ENCODE data around the gene EBLN2.

The EBLN2 gene

DNA sequence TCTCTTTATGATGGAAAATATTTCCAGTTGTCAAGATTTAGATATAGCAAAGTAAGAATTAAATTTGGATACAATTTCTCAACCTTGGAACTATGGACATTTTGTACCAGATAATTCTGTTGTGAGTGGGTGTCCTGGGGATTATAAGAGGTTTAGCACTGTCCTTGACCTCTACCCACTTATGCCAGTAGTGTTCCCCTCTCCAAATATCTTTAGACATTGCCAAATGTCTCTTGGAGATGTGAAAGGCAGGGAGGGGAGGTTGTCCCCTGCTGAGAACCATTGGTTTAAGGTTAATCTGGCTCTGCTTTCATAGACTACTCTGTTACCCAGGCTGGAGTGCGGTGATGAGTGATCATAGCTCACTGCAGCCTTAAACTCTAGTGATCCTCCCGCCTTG lies at the start of gene EBLN2:
Gene EBLN2 (plus strand): TSS at position 244 of the 400 bp plus-strand sequence. CDS start 423 bp downstream, outside the sequence.
- DNase-seq (ENCODE audit: low read depth in 1 of 2, low spot score in 1 of 2), result no peak

DNA sequence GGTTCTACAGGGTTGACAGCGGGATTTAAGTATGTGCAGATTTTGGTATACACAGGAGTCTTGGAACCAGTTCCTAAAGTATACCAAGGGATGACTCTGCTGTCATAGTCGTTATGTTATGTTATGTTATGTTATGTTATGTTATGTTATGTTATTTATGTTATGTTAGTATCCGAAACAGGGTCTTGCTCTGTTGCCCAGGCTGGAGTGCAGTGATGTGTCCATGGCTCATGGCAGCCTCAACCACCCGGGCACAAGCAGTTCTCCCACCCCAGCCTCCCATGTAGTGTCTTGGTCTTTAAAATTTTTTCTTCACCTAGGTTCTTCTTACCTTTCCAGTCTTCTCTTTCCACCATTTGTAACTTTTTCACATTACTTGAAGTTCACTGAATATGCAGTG lies 43.2 kb upstream of the EBLN2 start:
- no peak for DNase-seq (ENCODE audit: low read depth in 1 of 2, low spot score in 1 of 2)

DNA sequence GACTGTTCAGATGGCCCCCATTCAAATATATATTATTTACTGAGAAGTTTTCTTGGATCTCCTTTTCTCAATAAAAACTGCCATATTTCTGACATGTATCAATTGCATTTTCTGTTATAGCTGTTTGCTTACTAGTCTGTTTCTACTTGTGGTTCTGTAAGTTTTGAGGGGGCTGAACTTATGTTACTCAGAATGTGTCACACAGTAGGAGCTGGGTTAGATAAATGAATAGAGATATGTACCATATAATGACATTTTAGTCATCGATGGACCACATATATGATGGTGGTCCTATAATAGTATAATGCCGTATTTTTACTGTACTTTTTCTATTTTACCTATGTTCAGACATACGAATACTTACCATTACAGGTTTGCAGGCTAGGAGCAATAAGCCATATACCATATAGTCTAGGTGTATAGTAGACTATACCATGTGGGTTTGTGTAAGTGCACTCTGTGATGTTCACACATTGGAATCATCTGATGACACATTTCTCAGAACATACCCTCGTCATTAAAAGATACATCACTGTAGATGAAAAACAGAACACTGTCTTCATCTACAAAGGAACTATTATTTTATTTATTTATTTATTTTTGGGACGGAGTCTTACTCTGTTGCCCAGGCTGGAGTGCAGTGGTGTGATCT lies 42.5 kb upstream of the EBLN2 start:
- DNase-seq (ENCODE audit: low read depth in 1 of 2, low spot score in 1 of 2), result no peak

DNA sequence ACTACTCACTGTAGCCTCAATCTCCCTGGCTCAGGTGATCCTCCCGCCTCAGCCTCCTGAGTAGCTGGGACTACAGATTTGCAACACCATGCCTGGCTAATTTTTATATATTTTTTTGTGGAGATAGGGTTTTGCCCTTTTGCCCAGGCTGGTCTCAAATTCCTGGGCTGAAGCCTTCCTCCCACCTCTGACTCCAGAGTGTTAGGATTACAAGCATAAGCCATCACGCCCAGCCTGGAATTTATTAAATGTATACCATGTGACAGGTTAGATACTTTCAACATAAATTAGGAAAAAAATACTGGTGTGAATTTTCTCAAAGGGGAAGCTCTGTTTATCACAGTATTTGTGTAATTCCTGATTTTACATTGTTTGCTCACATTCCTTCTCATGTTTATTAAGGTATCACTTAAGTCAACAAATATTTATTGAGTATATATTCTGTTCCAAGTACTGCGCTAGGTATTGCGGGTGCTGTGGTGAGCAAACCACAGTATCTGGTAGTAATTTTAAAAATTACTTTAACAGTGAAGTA lies 40.1 kb upstream of the EBLN2 start:
- no peak for DNase-seq (ENCODE audit: low read depth in 1 of 2, low spot score in 1 of 2)

DNA sequence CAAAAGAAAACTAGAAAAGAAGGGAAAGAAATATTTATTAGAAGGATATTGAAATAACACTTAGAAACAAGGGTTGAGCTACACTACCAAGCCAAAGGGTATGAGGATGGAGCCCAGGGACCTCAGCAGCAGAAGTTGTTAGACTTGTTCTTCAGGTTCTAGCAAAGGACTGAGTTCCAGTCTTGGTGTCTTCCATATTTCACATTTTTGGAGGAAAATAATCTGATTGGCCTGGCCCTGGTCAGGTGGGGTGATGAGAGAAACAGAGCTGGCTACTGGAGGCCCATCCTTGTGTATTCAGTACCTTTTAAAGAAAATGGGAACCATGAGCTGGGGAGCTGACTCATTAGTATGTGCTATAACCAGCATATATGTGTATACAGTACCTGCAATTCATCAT lies 36.6 kb upstream of the EBLN2 start:
- no peak for DNase-seq (ENCODE audit: low read depth in 1 of 2, low spot score in 1 of 2)

DNA sequence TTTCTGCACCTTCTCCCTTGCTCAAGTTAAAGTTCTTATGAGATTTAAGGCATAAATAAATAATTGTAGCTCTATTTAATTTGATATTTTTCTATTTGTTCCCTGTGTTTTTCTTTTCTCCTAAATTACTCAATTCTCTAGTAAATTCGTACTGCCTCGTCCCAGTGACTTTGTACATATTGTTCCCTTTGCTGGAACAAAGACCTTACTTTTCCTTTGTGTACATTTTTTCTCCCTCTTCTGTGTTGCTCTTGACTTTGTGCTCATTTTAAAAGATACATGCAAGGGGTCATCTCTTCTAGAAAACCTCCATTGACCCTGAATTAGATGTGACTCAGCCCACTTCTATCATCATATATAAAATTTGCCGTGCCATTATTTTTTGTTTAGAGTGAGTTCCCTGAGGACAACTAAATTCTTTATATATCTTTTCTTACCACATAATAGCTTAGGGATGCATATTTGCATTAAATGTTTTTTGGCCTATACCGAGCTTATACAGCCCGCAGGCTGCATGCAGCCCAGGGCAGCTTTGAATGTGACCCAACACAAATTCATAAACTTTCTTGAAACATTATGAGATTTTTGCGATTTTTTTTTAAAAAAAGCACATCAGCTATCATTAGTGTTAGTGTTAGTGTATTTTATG lies 35.2 kb upstream of the EBLN2 start:
- no peak for DNase-seq (ENCODE audit: low read depth in 1 of 2, low spot score in 1 of 2)

DNA sequence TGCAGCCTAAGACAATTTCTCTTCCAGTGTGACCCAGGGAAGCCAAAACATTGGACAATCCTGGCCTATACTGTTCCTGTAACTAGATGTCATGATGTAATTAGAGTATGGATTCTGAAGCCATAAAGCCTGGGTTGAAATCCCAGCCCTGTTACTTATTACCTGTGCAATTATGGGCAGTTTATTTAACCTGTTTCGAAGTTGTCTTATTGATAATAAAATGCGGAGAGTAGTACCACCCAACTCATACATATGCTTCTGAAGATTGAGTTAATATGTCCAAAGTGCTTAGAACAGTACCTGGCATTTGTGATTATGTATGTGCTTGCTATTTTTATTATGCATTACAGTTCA lies 34.7 kb upstream of the EBLN2 start:
- no peak for DNase-seq (ENCODE audit: low read depth in 1 of 2, low spot score in 1 of 2)

DNA sequence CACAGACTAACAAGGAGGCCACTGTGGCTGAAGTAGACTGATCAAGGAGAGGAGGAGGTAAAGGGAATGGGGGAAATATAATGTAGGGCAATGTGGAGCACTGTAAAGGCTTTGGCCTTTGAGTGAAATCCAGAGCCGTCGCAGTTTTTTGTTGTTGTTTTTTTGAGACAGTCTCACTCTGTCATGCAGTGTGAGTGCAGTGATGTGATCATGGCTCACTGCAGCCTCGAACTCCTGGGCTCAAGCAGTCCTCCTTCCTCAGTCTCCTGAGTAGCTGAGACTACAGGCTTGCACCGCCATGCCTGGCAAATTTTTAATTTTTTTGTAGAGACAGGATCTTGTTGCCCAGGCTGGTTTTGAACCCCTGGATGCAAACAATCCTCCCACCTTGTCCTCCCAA lies 32.7 kb upstream of the EBLN2 start:
- DNase-seq (ENCODE audit: low read depth in 1 of 2, low spot score in 1 of 2), result no peak

DNA sequence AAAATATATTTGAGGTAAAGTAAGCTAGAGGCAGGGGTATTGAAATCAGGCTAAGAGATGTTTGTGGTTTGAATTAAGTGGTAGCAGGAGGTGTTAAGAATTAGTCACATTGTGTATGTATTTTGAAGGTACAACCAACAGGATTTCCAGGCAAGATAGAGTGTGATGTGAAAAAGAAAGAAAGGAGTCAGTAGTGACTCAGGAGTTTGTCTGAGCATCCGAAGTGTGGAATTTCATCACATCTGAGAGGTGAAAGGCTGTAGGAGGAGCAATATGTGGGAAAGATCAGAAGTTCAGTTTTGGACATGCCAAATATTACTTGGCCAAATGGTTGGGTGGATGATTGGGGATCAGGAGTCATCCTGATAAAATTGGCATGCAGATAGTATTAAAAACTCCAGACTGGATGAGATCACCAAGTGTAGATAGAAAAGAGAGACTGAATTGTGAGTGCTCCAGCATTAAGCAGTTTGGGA lies 32.1 kb upstream of the EBLN2 start:
- peak in 1 of 2 donors; percentile 5 for DNase-seq (ENCODE audit: low read depth in 1 of 2, low spot score in 1 of 2)

DNA sequence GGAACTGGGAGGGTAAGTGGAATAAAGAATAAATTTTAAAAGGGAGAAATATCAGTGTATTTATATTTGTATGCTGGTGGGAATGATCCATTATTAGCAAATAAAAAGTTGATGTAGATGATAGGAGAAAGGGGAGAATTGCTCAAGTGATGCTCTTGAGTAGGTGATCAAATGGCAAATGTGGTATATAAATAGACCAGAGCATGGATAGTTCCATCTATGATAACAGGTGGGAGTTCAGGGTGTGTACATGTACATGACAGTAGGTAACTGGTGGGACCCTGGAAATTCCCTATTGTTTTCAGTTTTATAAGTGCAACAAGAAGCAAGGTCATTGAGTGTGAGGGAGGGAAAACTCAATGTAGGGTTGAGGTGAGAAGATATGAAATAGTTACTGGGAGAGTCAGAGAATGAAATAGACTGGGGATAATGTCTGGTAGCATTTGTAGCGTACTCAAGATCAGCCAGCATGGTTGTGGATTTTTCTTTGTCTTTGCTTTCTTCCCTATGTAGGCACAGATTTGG lies 31.3 kb upstream of the EBLN2 start:
- no peak for DNase-seq (ENCODE audit: low read depth in 1 of 2, low spot score in 1 of 2)

DNA sequence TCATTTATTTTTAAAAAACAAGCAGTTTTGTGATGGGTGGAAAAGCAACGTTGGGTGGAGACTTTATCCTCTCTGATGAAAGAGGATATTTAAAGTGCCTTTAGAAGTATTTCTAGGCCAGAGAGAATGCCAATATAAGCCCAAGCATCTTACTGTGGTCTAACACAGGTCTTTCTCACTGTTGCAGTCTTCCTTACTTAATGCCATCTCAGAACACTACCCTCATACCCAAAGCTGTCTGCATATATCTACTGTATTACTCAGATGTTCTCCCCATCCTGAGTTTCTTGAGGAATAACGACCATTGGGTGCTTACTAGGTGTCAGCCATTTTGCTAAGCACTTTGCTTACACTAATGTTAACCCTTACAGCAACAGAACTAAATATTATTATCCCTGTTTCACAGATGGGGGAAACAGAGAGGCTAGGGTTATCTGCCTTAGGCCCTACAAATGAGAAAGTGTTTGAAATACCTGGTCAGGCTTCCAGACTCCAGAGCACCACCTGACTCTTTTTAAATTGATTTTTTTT lies 29.8 kb upstream of the EBLN2 start:
- DNase-seq (ENCODE audit: low read depth in 1 of 2, low spot score in 1 of 2), result no peak

DNA sequence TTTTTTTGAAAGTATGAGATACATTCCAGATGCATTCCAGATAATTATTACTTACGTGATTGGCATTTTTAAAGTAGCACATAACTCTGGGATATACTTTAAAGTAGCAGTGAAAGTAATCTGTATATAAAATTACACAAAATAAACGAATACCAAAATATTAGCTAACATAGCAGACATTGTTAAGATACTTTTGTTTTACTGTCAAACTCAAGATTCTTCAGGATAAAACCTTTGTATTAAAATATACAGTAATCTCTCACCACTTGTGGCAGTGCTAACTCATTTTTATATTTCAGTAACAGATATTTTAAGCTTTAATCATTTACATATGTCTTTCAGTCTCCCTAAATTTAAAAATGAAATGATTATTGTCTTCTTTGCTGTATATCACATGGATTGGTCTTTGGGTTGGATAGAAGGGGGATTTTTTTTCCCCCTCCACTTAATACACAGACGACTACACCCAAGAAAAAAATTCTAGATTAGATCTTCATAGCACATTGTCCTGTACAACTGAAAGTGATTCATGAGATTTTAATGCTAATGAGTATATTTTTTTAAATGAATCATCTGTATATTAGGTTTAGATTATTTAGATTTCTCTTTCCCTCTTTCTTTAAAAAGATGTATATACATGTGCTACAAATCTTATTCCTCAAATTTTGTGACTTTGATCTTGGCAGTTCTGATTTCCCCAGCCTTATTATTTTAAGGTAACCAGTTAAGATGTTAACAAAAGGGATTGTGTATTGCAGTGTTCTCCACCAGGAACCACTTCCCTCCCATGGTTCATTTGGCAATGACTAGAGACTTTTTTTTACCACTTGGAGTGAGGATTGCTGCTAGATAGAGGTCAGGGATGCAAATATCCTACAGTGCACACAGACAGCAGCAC lies 24.5 kb upstream of the EBLN2 start:
- DNase-seq (ENCODE audit: low read depth in 1 of 2, low spot score in 1 of 2), result no peak

DNA sequence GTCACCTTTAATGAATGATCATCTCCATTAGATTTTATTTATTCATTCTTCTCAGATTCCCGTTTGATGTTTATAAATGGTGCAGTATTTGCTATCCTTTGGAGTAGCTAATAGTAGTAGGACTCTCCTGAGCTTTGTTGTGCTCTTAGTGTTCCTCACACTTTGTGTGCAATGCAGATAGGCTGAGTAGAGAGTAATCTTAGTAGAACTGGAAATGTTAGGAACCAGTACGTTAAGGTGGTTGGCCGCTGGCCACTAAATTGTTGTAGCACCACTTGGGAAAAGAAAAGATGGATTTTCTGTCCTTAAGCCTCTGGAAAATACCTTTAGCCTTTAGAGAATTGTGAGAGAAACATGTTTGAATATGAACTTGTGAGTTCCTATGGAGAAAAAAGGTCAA lies 19.9 kb upstream of the EBLN2 start:
- no peak for DNase-seq (ENCODE audit: low read depth in 1 of 2, low spot score in 1 of 2)

DNA sequence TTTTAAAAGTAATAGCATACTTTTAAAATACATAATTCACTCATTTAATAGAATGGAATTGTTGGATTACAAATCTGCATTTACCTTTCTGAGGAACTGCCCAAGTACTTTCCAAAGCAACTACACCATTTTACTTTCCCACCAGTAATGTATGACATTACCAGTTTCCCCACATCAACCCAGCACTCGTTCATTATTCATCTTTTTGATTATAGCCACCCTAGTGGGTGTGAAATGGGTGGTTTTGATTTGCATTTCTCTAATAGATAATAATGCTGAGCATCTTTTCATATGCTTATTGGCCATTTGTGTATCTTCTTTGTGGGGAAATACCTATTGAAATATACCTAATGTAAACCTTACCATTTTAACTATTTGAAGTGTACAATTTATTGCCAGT lies 18.0 kb upstream of the EBLN2 start:
- no peak for DNase-seq (ENCODE audit: low read depth in 1 of 2, low spot score in 1 of 2)

DNA sequence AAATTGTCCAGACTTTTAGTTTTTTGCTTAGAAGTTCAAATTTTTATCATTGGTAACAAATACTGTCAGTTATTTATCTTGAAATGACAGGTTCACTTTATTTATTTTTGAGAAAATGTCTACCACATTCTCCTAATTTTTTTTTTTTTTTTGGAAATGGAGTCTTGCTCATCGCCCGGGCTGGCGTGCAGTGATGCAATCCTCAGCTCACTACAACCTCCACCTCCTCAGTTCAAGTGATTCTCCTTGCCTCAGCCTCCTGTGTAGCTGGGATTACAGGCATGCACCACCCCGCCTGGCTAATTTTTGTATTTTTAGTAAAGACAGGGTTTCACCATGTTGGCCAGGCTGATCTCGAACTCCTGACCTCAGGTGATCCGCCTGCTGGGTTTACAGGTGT lies 16.1 kb upstream of the EBLN2 start:
- DNase-seq (ENCODE audit: low read depth in 1 of 2, low spot score in 1 of 2), result no peak

DNA sequence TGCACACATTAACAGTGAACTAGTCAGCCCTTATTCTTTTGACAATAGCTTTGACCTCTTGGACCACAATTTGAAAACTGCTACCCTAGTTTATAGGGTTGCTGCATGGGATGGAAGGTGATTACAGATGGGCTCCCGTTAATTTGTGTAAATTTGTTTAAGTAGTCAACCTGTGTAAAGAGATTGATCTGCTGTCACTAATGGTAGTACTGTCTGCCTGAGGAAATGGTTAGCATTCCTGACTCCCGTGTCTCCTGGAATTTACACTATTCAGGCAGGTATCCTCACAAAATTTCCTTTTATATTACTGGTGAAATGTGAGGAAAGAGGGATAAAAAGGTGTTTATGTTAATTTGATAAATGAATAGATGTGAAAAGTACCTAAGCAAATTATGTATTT lies 15.3 kb upstream of the EBLN2 start:
- DNase-seq (ENCODE audit: low read depth in 1 of 2, low spot score in 1 of 2), result no peak

DNA sequence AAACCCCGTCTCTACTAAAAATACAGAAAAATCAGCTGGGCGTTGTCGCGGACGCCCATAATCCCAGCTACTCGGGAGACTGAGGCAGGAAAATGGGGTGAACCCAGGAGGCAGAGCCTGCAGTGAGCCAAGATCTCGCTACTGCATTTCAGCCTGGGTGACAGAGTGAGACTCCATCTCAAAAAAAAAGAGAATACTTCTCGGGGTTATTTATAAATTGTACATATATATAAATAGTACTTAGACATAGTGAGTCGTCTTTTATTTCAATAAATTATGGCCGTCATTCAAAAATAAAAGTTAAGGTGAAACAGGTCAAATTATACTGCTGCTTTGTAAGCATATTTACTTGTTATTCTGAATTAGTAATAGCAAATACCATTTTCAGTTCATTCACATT lies 12.1 kb upstream of the EBLN2 start:
- no peak for DNase-seq (ENCODE audit: low read depth in 1 of 2, low spot score in 1 of 2)

DNA sequence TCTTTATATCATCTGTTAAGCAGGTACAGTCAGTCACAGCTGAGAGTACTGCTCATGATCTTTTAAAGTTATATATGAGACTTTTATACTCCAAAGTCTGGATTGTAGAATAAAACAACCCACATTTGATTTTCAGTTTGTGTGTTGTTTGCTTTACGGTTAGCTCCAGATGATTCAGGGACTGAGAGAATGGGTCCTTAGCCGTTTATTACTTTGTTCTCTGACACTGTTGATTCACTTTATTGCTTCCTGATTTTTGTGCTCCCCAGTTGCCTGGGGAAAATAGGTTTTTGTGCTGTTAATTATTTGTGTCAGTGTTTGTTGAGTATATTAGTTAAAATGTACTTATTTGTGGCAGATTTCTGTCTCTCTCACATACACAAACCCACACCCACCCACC lies 8.6 kb upstream of the EBLN2 start:
- no peak for DNase-seq (ENCODE audit: low read depth in 1 of 2, low spot score in 1 of 2)

DNA sequence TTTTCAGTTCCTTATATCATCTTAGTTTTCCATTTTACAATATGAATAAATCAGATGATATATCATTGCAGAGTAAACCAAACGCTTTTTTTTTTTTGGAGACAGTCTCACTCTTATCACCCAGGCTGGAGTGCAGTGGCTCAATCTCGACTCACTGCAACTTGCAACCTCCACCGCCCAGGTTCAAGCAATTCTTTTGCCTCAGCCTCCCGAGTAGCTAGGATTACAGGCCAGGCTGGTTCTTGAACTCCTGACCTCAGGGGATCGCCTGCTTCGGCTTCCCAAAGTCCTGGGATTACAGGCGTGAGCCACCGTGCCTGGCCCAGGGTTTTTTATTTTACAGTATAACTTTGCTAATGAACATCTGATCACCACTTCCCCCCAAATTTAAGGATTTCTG lies 5.9 kb upstream of the EBLN2 start:
- DNase-seq (ENCODE audit: low read depth in 1 of 2, low spot score in 1 of 2), result no peak

DNA sequence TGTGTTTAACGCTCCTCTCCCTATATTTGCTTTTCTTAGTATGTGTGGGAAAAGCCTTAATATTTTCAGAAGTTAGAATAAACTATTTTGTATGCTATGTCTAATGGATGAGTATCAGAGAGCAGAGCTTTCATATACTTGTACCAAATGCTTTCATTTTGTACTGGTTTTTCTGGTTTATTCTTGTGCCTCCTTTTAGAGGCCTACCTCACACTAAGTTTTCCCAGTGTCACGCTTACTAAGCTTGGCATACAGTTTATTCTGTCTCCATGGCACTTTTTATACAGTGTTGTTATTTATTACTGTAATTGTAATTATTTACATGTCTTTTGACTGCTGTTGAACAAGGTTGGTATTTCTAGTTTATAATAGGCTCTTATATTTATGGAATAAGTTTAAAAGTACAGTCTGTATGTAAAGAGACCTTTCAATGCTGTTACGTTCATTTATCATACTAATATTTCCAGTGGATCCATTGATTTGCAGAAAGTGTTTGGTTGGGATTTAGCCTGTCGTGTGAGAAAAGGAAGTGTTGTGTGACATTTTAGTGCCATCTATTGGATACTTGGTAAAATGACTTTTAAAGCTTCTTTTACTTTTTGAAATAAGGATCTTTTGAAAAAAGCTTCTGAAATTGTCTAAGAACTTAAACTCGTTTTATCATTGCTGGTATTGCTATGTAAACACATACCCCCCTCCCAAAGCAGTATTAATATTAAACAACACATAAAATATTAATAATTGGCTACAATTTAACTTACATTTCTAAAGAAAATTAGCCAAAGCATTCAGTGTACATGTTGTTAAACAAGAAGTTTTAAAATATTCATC lies 5.2 kb upstream of the EBLN2 start:
- DNase-seq (ENCODE audit: low read depth in 1 of 2, low spot score in 1 of 2), result no peak

DNA sequence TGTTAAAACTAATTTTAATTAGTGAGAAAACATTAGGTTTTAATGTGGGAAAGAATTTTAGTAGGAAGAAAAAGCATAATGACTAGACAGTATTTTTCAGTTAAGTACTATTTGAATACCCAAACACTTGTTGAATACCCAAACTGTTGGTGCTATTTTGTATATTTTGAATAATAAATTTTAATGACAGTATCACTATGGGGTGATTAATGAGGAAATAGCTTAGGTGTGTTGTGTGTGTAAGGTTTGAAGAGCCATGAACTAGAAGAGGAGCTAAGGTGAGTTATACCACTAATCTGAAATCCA lies 4.7 kb upstream of the EBLN2 start:
- DNase-seq (ENCODE audit: low read depth in 1 of 2, low spot score in 1 of 2), result no peak
